LNCaP clone FGC (cell line): ENCODE measurements around the gene DNASE1.

ENCODE experiments used
- DNase-seq: peaks from one replicate; pipeline ENCODE4 v3.0.0-alpha.2; 2011; ENCODE audit warnings: low read depth
- H3K4me3 ChIP-seq: 2 replicates; pipeline ENCODE4 v1.5.1; 2011; ENCODE audit warnings: mild to moderate bottlenecking, low read depth, low read length, control low read depth
- TF ChIP-seq, protein P1 (sequence below): IDR thresholded peaks from 2 replicates; pipeline ENCODE4 v1.5.1; 2012; ENCODE audit warnings: mild to moderate bottlenecking; ENCODE audit not compliant: control insufficient read depth, insufficient read depth; ENCODE audit errors: extremely low read depth

The DNASE1 gene

GRCh38 chr16:3610698-3611145 is 43.8 kb upstream of the DNASE1 start:
- no peak for DNase-seq
- TF ChIP-seq, protein P1, sequence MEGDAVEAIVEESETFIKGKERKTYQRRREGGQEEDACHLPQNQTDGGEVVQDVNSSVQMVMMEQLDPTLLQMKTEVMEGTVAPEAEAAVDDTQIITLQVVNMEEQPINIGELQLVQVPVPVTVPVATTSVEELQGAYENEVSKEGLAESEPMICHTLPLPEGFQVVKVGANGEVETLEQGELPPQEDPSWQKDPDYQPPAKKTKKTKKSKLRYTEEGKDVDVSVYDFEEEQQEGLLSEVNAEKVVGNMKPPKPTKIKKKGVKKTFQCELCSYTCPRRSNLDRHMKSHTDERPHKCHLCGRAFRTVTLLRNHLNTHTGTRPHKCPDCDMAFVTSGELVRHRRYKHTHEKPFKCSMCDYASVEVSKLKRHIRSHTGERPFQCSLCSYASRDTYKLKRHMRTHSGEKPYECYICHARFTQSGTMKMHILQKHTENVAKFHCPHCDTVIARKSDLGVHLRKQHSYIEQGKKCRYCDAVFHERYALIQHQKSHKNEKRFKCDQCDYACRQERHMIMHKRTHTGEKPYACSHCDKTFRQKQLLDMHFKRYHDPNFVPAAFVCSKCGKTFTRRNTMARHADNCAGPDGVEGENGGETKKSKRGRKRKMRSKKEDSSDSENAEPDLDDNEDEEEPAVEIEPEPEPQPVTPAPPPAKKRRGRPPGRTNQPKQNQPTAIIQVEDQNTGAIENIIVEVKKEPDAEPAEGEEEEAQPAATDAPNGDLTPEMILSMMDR: no peak

DNA sequence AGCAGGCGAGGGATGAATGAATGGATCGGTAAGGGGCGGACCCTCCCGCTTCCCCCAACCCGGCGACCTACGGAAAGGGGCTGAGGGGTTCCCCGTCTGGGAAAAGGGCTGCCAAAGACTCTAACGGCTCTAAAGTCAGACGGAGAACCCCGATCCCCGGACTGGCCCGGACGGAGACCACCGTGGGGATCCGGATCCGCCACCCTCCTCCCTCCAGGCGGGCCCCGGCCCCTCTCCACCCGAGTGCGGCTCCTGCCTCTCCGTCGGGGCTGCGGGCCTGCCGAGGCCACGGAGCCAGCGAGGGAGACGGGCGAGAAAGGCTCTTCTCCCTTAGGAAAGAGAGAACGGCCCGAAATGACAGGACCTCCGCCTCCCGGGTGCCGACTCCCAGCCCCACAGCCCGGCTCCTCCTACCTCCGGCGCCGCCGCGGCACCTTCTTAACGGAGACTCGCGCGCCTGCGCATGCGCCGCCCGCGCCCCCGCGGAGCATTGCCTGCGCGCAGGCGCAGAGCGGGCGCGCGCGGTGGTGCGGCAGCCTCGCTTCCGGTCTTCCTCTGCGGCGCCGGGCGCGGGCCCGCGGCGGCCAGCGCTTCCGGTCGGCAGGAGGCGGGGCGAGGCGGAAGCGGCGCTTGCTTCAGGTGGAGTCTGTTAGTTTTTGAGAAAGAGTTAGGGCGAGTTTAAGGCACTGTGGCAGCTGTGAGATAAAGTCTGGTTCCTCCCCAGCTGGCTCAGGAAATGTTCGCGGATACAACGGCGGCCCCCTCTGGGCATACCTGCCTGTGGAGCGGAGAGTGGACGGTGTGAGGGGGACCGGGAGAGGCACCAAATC is 43.1 kb upstream of the DNASE1 start, which contains the start of gene SLX4:
Gene SLX4 (minus strand): TSS at position 461 of the 830 bp plus-strand sequence. CDS start 2,642 bp downstream, outside the sequence.
- TF ChIP-seq, protein P1: no peak
- H3K4me3 ChIP-seq: peak within 1 kb of the TSS; percentile 95
- peak; percentile 55 for DNase-seq

More at GRCh38 chr16:3610698-3611145, 43.8 kb upstream of the DNASE1 start:
- H3K4me3 ChIP-seq: peak overlapping the region; percentile 95

GRCh38 chr16:3612510-3613466 is 41.7 kb upstream of the DNASE1 start:
- H3K4me3 ChIP-seq: peak overlapping the region; percentile 95
- TF ChIP-seq, protein P1: no peak
- DNase-seq: no peak

- TF ChIP-seq, protein P1: no peak
- H3K4me3 ChIP-seq: no peak overlapping the region
- DNase-seq: no peak
Observed at GRCh38 chr16:3618769-3619141, 35.7 kb upstream of the DNASE1 start.

GRCh38 chr16:3623642-3624041 is 30.8 kb upstream of the DNASE1 start:
- TF ChIP-seq, protein P1: no peak
- no peak for DNase-seq
- no peak overlapping the region for H3K4me3 ChIP-seq

GRCh38 chr16:3625331-3625730 is 29.2 kb upstream of the DNASE1 start:
- TF ChIP-seq, protein P1: no peak
- H3K4me3 ChIP-seq: no peak overlapping the region
- no peak for DNase-seq
